CD4-positive, alpha-beta T cell treated with Interleukin-4 for 4 hours (primary cell): Measurements from ENCODE around the gene OR7D4.
"Not testable (repeated sequence)": the region's sequence is repeated elsewhere in the genome, so short reads cannot be mapped to it uniquely, and the experiment has no call there.

Experiments used
- DNase-seq: peaks from one replicate; pipeline ENCODE4 v3.0.0-alpha.2; 2020

The OR7D4 gene

GRCh38 chr19:9219489-9219888 is at the start of gene OR7D4:
Gene OR7D4 (minus strand): TSS chr19:9219589. CDS start chr19:9214837, 4,752 bp downstream.
- no peak for DNase-seq

GRCh38 chr19:9251236-9251635 is 31.8 kb upstream of the OR7D4 start:
- DNase-seq, result no peak

GRCh38 chr19:9250630-9251029 is 31.2 kb upstream of the OR7D4 start, which contains the start of gene OR7E24:
Gene OR7E24 (plus strand): TSS chr19:9250930. CDS start chr19:9251044, 114 bp downstream.
- DNase-seq, result no peak

- DNase-seq, result peak; percentile 60
These were observed 13.8 kb downstream of the OR7D4 start for GRCh38 chr19:9205501-9206113.

- DNase-seq, result not testable (repeated sequence)
These were observed 21.3 kb downstream of the OR7D4 start for GRCh38 chr19:9198044-9198443.

- DNase-seq, result no peak
These were observed 29.9 kb downstream of the OR7D4 start for GRCh38 chr19:9189535-9189934.

GRCh38 chr19:9187191-9187590 is 32.2 kb downstream of the OR7D4 start:
- no peak for DNase-seq

GRCh38 chr19:9183000-9183399 is 36.4 kb downstream of the OR7D4 start:
- no peak for DNase-seq

GRCh38 chr19:9178901-9179300 is 40.5 kb downstream of the OR7D4 start, which contains the start of gene OR7D2:
Gene OR7D2 (plus strand): TSS chr19:9178979. CDS start chr19:9185782, 6,803 bp downstream.
- no peak for DNase-seq

GRCh38 chr19:9175326-9175725 is 44.1 kb downstream of the OR7D4 start:
- no peak for DNase-seq

GRCh38 chr19:9171393-9171991 is 47.9 kb downstream of the OR7D4 start:
- no peak for DNase-seq

GRCh38 chr19:9166846-9167245 is 52.5 kb downstream of the OR7D4 start:
- no peak for DNase-seq

GRCh38 chr19:9165261-9165660 is 54.1 kb downstream of the OR7D4 start:
- no peak for DNase-seq

GRCh38 chr19:9161427-9161826 is 58.0 kb downstream of the OR7D4 start:
- no peak for DNase-seq
